HTR-8/SVneo (cell line): ENCODE measurements around the gene LARP1.

ENCODE experiments used
- DNase-seq: peaks from one replicate; pipeline ENCODE4 v3.0.0; 2011; ENCODE audit warnings: low spot score, mixed read lengths; ENCODE audit not compliant: insufficient read length
- FAIRE-seq: peaks from 2 replicates; lab custom pipeline; 2011; peaks lifted over from hg19 to GRCh38; lab: Jason Lieb, UNC

LARP1 gene

DNA sequence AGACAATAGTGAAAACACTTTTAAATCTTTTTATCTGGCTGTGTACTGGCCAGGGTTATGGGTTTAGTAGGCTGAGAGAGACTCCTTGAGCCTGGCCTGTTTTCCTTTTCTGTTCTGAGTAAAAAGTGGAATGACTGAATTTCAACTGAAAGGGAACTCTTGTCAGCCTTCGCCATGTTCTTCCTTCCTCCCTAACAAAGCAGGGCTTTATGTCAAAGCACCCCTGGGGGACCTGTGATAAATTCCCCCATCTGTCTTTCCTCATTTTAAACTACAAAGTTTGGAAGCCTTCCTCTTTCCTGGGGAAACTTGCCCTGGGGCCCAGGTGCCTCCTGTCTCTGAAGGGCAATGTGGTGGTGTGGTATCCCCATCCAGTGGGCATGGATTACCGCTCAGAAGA lies 29.7 kb downstream of the LARP1 start:
- DNase-seq (no peak), FAIRE-seq (no peak)

DNA sequence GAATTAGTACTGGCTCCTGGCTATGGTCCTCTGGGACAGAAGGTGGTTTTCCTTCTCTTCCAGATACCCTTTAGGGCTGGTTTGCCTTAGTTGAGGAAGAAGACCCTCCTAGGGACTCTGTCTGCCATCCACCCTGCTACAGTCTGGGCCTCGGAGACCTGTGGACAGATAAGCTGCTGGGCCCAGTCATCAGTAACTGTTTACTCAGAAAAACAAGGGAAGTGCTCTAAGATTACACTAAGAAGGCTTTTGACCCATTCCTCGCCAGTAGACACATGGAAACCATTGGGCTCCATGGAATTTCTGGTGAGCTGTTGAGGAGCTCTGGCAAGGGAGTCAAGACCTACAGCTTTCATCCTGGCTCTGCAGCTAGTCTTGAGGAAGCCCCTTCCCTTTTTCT lies 31.2 kb downstream of the LARP1 start:
- DNase-seq (no peak), FAIRE-seq (no peak)

DNA sequence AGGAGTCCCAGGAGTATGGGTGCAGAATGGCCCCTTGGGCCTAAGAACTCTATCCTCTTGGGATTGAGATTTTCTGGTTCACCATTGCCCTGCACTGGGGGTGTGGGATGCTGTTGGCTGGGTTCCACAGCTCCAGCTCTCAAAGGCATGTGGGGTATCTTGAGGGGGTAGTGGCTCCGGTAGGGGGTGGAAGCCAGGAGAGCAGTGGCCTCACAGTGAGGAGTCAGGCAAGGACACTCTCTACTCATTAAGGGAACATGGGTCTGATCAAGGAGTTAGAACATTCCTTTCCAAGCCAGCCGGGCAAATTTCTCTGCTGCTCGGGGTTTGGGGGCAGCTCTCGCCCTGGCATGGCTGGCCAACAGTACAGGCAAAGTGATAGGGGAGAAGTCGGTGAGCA lies 33.0 kb downstream of the LARP1 start:
- DNase-seq = no peak
- no peak for FAIRE-seq

DNA sequence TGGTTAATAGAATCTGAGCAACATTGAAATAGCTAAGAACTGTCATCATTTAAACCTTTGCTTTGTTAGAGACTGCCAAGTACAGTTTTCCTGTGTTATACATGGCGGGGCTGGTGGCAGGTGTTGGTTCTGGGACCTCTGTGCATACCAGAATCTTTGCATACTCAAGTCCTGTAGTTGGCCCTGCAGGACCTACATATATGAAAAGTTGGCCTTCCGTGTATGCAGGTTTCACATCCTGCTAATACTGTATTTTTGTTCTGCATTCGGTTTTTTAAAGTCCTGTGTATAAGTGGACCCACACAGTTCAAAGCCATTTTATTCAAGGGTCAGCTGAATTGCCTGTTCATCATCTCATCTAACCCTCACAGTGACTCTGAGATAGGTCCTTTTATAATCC lies 36.4 kb downstream of the LARP1 start:
- DNase-seq (no peak), FAIRE-seq (no peak)

DNA sequence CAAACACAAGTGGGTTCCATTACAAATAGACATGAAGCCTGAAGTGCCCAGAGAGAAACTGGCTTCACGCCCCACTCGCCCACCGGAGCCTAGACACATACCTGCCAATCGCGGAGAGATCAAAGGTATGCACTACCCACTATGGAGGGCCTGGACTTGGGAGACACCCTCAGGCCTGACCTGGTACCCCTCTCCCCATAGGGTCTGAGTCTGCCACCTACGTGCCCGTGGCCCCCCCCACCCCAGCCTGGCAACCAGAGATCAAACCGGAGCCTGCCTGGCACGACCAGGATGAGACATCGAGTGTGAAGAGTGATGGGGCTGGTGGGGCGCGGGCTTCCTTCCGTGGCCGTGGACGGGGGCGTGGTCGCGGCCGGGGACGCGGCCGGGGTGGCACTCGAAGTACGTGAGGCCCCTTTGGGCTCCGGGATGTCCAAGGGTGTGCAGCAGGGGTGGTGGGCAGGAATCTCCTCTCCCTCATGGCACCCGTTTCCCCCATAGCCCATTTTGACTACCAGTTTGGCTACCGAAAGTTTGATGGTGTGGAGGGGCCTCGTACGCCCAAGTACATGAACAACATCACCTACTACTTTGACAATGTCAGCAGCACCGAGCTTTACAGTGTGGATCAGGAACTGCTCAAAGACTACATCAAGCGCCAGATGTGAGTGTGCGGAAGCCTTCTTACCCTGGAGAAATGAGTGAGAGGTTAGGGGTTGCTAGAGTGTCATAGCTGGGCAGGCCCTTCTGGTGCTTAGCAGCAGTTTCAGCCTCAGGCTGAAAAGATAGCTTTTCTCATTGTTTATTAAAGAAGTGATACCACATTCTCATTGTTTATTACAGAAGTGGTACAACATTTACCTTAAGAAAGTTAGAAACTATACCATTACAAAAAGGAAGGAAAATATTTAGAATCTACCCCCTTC lies 38.7 kb downstream of the LARP1 start:
- FAIRE-seq (no peak), DNase-seq (no peak)

DNA sequence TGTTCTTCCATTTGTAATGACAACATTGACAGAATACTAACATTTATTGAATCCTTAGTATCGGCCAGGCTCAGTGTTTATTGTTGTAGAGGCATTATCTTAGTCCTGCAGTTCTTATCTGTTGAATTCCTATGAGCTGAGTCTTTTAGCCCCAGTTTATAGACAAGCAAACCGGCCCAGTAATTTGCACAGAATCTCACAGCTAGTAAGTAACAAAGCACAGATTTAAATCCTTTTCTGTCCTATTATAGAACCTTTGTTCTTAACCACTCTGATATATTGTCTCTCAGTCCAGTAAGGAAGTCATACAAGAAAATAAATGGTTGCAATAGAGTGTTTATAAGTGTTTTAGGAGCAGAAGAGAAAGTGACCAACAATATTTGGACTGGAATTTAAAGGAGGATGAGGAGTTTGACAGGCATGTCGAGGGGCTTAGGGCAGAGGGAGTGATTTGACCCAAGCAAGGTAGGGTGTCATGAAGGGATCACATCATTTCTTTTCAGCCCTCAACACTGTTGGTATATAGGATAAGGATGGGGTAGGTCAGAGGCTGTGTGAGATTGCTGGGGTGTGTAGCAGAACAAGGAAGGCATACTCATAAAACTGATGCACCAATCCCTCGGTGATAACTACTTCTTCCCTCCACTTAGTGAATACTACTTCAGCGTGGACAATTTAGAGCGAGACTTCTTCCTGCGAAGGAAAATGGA lies 39.5 kb downstream of the LARP1 start:
- no peak for DNase-seq
- no peak for FAIRE-seq

DNA sequence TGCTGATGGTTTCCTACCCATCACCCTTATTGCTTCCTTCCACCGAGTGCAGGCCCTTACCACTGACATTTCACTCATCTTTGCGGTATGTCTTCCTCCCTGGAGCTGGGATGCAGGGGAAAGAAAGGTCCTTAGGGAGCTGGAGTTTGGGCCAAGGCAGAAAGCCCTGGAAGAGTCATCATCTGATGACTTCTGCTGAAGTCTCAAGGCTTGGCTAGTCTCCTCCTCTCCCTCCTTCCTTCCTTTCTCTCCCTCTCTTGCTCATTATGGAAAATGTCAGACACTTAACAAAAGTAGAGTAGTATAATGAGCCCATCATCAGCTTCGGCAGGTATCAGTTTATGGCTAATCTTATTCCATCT lies 40.0 kb downstream of the LARP1 start:
- no peak for FAIRE-seq
- DNase-seq = no peak

DNA sequence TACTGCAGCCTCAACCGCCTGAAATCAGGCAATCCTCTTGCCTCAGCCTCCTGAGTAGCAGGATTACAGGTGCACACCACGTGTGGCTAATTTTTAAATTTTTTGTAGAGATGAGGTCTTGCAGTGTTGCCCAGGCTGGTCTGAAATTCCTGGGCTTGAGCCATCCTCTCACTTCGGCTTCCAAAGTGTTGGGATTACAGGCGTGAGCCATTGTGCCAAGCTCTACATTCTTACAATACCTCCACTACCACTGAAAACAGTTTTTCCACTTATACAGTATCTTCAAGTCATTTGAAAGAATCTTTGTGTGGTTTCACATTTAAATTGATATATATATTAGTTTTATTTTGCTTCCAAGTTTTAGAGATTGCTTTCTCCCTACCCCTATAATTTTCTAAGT lies 42.6 kb downstream of the LARP1 start:
- no peak for FAIRE-seq
- no peak for DNase-seq

DNA sequence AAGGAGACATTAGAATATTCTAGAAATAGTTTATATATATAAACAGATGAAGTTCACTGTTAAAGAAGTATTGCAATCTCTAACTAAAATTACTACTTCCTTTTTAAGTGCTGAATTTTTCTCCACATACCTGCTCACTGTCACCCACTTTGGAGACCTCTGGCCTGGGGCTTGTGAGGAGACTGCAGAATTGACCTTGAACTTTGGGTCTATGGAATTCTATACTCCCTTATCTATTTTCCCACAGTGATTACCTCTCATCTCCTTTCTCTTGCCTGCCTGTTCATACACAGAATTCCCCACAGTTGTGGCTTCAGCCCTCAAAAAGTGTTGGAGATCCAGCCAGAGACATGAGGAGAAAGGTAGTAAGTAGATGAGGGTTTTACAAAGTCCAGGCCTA lies 45.4 kb downstream of the LARP1 start:
- FAIRE-seq = no peak
- DNase-seq = no peak

DNA sequence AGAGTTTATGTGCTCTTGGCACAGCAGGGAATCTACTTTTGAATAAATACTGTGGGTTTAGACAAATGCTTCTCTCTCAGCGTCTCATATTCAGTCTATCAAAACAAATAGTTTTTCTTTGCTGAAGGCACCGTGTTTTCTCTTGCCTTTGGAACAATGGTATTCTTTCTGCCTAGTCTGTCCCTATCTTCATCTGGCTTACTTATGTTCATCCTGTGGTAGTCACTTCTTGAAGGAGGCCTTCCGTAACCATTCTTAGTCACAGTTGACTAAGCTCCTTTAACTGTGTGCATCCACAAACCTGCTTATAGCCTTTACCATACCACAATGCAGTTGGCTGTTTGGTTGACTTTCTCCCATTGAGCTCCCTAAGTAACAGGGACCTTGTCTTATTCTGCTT lies 45.9 kb downstream of the LARP1 start:
- no peak for FAIRE-seq
- DNase-seq = no peak

DNA sequence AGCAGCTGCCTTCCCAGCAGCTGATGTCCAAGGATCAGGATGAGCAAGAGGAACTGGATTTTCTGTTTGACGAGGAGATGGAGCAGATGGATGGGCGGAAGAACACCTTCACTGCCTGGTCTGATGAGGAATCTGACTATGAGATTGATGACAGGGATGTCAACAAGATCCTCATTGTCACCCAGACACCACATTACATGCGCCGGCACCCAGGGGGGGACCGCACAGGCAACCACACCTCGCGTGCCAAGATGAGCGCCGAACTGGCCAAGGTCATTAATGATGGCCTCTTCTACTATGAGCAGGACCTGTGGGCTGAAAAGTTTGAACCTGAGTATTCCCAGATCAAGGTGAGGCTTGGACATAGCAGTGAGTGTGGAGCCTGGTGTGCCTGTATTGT lies 46.9 kb downstream of the LARP1 start:
- FAIRE-seq (no peak), DNase-seq (no peak)

DNA sequence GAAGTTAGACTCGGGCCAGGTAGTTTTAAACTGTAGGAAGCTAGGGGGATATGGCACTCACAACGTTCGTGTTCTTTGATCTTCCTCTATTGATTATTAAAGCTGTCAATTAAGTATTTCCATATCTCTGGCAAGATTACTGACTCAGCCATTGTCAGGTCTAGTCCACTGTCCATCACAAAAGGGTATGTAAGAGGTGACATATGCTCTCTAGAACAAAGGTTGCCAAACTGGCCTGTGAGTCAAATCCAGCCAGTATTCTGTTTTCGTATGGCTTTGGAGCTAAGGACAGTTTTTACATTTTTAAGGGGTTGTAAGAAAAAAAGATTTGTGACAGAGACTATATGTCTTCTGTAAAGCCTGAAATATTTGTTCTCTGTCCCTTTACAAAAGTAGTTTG lies 51.0 kb downstream of the LARP1 start:
- FAIRE-seq (no peak), DNase-seq (no peak)

DNA sequence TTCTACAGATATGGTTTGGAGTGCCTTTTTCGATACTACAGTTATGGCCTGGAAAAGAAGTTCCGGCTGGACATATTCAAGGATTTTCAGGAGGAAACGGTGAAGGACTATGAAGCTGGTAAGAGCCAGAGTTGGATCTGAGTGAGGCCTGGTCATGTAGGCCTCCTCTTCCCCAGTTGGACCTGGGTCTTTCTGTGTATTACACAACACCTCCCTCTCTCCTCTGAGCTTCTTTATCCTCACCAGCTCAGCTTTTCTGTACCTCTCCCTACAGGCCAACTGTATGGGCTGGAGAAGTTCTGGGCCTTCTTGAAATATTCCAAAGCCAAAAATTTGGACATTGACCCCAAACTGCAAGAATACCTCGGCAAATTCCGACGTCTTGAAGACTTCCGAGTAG lies 56.1 kb downstream of the LARP1 start:
- FAIRE-seq (no peak), DNase-seq (no peak)

DNA sequence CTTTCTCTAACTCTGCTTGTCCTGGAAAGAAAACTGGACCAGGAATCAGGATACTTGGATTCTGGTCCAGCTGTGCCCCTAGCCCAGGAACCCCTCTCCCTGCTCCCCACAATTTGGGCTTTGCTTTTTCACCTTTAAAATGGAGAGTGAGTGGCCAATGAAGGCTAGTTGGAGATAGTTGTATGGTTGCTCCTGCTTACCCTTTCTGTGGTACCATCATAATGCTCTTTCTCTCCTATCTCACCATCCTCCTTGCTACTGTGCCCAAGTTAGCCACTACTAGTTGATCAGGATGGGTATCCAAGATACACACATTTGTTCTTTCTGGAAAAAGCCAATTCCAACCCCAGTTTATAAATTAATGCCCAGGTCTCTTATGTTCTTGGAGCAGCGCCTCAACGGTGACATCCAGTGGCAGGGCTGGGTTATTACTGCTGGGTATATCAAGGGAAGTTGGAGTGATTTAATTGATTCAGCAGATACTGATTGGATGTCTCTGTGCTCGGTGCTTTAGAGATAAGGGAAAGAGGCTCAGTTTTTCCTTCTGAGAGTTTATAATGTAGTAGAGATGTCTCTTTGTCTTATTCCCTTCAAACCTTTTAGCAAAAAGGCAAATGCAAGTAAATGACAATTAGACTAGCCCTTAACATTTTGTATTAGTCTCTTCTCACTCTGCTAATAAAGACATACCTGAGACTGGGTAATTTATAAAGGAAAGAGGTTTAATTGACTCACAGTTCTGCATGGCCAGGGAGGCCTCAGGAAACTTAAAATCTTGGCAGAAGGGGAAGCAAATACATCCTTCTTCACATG lies 56.7 kb downstream of the LARP1 start:
- FAIRE-seq (no peak), DNase-seq (peak; percentile 50)

DNA sequence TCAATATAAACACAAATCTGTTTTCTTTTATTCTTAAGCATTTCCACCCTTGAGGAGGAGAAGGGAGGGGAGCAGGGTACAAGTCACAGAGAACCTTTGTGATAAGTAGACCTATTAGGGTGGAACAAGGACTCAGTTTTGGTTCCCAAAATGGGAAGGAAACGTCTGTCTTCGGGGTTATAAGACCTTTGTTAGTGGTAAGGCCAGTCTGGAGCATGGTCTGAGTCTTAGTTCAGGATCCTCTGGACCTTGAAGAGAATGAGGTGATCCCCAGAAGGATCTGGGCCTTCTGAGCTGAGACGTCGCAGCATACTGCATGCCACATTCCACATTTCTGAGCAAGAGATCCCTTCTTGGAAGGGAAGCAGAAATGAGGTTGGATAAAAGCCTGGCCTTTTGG lies 58.0 kb downstream of the LARP1 start:
- FAIRE-seq = no peak
- no peak for DNase-seq

DNA sequence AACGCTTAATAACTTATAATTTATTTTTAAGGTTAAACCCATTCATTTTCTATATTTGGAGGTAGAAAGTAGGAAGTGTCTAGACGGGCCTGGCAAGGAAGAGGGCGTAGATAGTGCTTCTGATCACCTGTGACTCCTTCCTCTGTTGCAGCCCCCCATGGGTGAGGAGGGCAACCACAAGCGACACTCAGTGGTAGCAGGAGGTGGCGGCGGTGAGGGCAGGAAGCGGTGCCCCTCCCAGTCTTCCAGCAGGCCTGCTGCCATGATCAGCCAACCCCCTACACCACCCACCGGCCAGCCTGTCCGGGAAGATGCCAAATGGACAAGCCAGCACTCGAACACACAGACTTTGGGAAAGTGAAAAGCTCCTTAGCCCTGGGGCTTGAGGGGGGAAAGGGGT lies 58.6 kb downstream of the LARP1 start:
- FAIRE-seq (no peak), DNase-seq (no peak)

DNA sequence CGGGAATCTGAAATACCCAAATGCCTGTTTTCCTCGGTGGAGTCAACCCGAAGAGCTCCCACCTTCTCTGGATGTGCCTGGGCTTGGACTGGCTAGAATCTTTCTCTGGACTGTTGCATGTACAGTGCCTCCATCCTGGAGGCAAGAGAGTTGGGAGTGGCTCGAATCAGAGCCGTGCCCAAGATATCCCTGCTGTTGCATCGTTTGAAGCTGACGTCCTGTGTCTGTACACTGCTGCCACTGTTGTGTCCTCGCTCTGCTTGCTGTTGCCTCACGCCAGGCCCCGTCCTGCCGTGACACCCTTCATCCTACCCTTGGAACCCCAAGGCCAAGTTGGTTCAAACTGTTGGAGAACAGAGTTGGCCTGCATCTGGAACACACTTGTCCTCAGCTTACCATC lies 59.8 kb downstream of the LARP1 start:
- DNase-seq = no peak
- no peak for FAIRE-seq

DNA sequence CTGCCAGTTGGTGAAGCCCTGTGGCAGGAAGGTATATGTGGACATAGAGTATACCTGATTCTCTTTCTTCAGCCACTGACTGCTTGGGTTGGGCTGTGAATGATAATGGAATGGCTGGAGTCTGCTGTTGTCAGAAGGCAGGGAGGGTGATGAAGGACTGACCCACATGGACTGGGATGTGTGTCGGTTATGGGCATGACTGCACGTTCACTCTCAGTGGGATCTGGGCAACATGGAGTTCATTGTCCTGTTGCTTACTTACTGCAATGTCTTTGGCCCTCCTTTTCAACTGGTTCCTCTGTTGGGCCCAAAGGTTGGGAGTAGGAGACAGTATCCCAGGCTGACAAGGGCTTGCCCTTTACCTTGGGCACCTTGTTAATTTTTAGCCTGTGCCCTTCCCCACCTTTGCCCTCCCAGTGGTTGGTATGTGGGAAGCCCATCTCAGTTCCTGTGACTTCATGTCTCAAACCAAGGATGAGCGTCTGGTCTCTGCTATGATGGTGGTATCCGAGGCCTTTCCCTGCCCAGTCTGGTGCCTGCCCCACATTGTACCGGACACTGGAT lies 60.6 kb downstream of the LARP1 start:
- no peak for FAIRE-seq

DNA sequence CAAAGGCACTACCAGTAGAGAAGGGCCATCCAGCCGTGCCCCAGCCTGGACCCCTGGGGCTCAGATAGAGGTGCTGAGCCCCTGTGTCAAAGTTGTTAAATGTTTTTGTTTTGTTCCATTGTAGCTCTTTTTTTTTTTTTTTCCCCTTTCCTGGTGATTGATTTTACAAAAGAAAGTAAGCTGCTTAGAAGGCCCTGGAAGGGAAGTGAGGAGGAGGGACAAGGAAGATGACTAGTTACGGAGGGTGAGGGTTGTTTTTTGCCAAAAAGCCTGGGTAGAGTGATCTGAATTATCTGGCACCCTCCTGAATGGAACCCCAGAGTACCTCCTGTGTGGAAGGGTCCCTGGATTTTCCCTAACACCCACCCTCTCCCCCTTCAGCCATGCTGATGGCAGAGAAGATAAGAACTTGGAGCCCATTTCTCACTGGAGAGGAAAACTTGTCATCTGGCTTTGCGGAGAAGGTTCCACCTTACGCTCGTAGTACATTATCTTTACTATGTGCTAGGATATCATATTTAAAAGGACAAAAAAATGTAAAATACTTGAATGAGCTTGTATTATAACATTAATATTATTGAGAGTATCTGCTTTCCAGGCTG lies 61.8 kb downstream of the LARP1 start:
- DNase-seq (no peak), FAIRE-seq (no peak)

More for the DNA sequence above, 60.6 kb downstream of the LARP1 start:
- DNase-seq = no peak

DNA sequence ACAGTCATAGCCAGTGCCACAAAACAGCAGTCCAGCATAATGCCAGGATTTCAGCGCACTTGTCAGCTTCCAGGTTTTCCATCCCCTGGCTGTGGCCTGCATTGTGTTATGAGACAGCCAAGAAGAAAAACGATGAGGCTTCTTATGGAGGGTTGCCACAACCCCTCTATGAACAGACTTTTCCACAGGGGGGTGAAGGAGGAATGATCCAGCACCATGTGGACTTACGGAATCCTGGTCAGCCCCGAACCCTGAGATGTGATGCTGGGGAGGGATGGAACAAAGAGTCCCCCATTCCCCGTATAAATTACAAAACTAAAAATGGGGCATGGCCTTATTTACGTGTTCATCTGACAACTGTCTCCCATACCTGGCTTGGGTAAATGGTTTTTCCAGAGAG lies 62.6 kb downstream of the LARP1 start:
- DNase-seq (no peak), FAIRE-seq (no peak)
